Caco-2 (cell line): ENCODE measurements around the gene TGDS. TPM values are rescaled to one million over a fixed set of nuclear protein-coding genes. Genes with fewer than 3 reads are reported as not detected.

Experiments
- BruUV-seq: library from RNA; stranded (reverse); fragments of 400-500 nt; replicated peaks from 2 replicates; lab custom pipeline; 2021; lab: Mats Ljungman, UMichigan
- CTCF ChIA-PET: fragments of 300-600 bp; sonication (Branson Sonifier 250); formaldehyde crosslinking; loops from one replicate; lab custom pipeline; 2022; ENCODE audit warnings: antibody characterized with exemption; lab: Charles Lee
- POLR2A ChIA-PET: fragments of 300-600 bp; sonication (Branson Sonifier 250); formaldehyde crosslinking; loops from one replicate; lab custom pipeline; 2022; ENCODE audit warnings: antibody characterized with exemption; lab: Charles Lee
- DNase-seq, 2 experiments: peaks; one replicate each; pipeline versions ENCODE4 v3.0.0 to v3.0.0-alpha.2; 2020 to 2022
- H3K27me3 ChIP-seq: replicated peaks from 2 replicates; pipeline ENCODE4 v1.6.0; 2011; ENCODE audit warnings: low read length; ENCODE audit not compliant: control insufficient read depth, insufficient read depth
- H3K36me3 ChIP-seq: 2 replicates; pipeline ENCODE4 v1.5.1; 2011; ENCODE audit warnings: low read length; ENCODE audit not compliant: control insufficient read depth, insufficient read depth
- H3K4me1 ChIP-seq: fragments of 250-450 bp; sonication (Bioruptor Pico); 2 replicates; pipeline ENCODE4 v1.5.1; 2020; ENCODE audit warnings: mild to moderate bottlenecking
- H3K4me3 ChIP-seq: 2 replicates; pipeline ENCODE4 v1.5.1; 2011; ENCODE audit warnings: low read depth, mild to moderate bottlenecking, control low read depth, low read length
- H3K9me3 ChIP-seq: fragments of 250-450 bp; sonication (Bioruptor Pico); 2 replicates; pipeline ENCODE4 v1.5.1; 2020; ENCODE audit warnings: mild to moderate bottlenecking, moderate library complexity
- H3K27ac Mint-ChIP-seq: one replicate; pipeline ENCODE4 v1.8.0; 2022; ENCODE audit warnings: mixed read lengths; ENCODE audit not compliant: unreplicated experiment
- H3K27me3 Mint-ChIP-seq: one replicate; pipeline ENCODE4 v1.8.0; 2022; ENCODE audit warnings: mixed read lengths; ENCODE audit not compliant: insufficient read depth, unreplicated experiment
- H3K36me3 Mint-ChIP-seq: one replicate; pipeline ENCODE4 v1.8.0; 2022; ENCODE audit warnings: mild to moderate bottlenecking, mixed read lengths; ENCODE audit not compliant: insufficient read depth, unreplicated experiment
- H3K4me1 Mint-ChIP-seq: one replicate; pipeline ENCODE4 v1.8.0; 2022; ENCODE audit warnings: low read depth, mixed read lengths; ENCODE audit not compliant: unreplicated experiment
- H3K4me3 Mint-ChIP-seq: one replicate; pipeline ENCODE4 v1.8.0; 2022; ENCODE audit warnings: mild to moderate bottlenecking, moderate library complexity, mixed read lengths; ENCODE audit not compliant: unreplicated experiment
- H3K9me3 Mint-ChIP-seq: one replicate; pipeline ENCODE4 v1.8.0; 2022; ENCODE audit warnings: mixed read lengths; ENCODE audit not compliant: unreplicated experiment
- intact Hi-C: fragments of 100-400 bp; cut with micrococcal nuclease; formaldehyde crosslinking; loops from one replicate; pipeline ENCODE4 v1.10.0; 2022; ENCODE audit not compliant: unreplicated experiment
- total RNA-seq: library from RNA; stranded (reverse); gene quantifications from 2 replicates; pipeline ENCODE4 v1.2.3, GENCODE V29; 2022
- TF ChIP-seq, protein P1 (sequence below), 2 experiments: fragments of 200-600 bp in 1 of 2; IDR thresholded peaks; 1 replicate in 1 of 2; 2 replicates in 1 of 2; pipeline versions ENCODE4 v1.5.1 to v1.8.0; 2011 to 2022; ENCODE audit warnings: antibody characterized with exemption in 1 of 2, control low read depth in 1 of 2, inconsistent platforms in 1 of 2, low read depth in 1 of 2, low read length in 1 of 2, mild to moderate bottlenecking in 1 of 2, moderate library complexity in 1 of 2; ENCODE audit not compliant: insufficient read depth in 1 of 2, severe bottlenecking in 1 of 2, unreplicated experiment in 1 of 2

Gene TGDS
- total RNA-seq, 1 experiment from 2014 or later: 22.0 TPM

DNA sequence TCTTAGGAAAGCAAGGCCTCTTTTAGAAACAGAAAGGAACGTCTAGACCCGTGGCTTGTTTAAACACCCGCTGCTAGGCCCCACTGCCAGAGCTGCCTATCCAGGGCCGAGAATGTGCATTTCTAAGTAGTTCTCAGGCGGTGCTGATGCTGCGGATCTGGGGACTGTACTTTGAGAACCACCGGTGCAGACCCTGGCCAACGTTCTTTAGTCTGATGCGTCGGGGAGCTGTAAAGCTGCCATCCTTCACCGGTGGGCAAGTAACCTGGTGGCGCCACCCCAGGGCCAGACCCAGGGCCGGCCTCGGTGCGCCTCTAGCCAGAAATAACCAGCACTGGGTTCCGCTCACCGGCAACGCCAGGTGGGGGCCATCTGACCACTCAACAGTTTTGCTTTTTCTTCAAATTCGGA, 47.1 kb downstream of the TGDS start:
- POLR2A ChIA-PET: interaction anchor here (0.6 to 1.6 kb wide), 3 partner anchors 9 to 53 kb away, joined by 3 to 5 read pairs (median 3); partner anchors contain the start of gene TGDS
- Histone ChIP-seq H3K4me3 (peak overlapping the region; percentile 82), H3K27me3 (no peaks in the 10 kb centered on the region), H3K4me1 (peaks cover 8% of the 10 kb centered on the region), H3K9me3 (peaks cover 5% of the 10 kb centered on the region; the same call in 1 of the 2 replicates), H3K36me3 (no peaks in the 10 kb centered on the region)
- CTCF ChIA-PET: interaction anchor here (1.6 to 2.0 kb wide), 3 partner anchors 69 to 113 kb away, joined by 6 to 16 read pairs (median 7); no protein-coding TSS in a partner anchor
- Mint-ChIP-seq H3K4me1 (peaks cover 23% of the 10 kb centered on the region), H3K27ac (peak overlapping the region; percentile 91), H3K9me3 (peaks cover 9% of the 10 kb centered on the region), H3K4me3 (peak overlapping the region; percentile 86), H3K36me3 (peaks cover 19% of the 10 kb centered on the region), H3K27me3 (peaks cover 4% of the 10 kb centered on the region)
- TF ChIP-seq, protein P1, sequence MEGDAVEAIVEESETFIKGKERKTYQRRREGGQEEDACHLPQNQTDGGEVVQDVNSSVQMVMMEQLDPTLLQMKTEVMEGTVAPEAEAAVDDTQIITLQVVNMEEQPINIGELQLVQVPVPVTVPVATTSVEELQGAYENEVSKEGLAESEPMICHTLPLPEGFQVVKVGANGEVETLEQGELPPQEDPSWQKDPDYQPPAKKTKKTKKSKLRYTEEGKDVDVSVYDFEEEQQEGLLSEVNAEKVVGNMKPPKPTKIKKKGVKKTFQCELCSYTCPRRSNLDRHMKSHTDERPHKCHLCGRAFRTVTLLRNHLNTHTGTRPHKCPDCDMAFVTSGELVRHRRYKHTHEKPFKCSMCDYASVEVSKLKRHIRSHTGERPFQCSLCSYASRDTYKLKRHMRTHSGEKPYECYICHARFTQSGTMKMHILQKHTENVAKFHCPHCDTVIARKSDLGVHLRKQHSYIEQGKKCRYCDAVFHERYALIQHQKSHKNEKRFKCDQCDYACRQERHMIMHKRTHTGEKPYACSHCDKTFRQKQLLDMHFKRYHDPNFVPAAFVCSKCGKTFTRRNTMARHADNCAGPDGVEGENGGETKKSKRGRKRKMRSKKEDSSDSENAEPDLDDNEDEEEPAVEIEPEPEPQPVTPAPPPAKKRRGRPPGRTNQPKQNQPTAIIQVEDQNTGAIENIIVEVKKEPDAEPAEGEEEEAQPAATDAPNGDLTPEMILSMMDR (IDR thresholded peaks at IDR 0.05; ENCODE audit: insufficient read depth in 1 of 2, low read depth in 1 of 2, low read length in 1 of 2, severe bottlenecking in 1 of 2, unreplicated experiment in 1 of 2): peak in 1 of 2 experiments; percentile 20
- DNase-seq: no peak
- BruUV-seq: no TSS peak
- intact Hi-C loops: loop anchor here (1.0 kb wide), 4 partner anchors 47 to 116 kb away; partner anchors contain the start of genes GPR180 and TGDS

DNA sequence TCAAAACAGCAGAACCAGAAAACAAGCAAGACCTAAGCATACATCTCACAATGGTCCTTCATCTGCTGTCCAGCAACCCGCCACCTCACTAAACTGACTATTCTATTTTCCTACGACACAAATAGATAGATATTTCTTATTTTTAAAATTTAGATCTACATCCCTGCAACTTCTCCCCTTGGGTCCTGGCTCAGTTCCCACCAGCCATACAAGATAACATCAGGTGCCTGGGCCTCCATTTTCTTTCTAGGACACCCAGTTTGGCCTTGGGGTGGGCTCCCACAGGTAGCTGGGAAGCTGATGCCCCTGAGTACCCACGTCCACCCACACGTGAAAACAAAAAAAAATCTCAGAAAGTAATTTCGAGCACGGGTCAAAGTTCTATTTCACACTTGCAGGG, 47.6 kb downstream of the TGDS start:
- DNase-seq: no peak
- ChIA-PET POLR2A (no interaction called here), CTCF (interaction anchor here (1.6 to 2.0 kb wide), 3 partner anchors 69 to 113 kb away, joined by 6 to 16 read pairs (median 7); no protein-coding TSS in a partner anchor)
- no peaks in the 10 kb centered on the region for H3K27me3 ChIP-seq
- H3K4me1 Mint-ChIP-seq: peaks cover 23% of the 10 kb centered on the region
- BruUV-seq: no TSS peak
- H3K9me3 ChIP-seq: peaks cover 5% of the 10 kb centered on the region; the same call in 1 of the 2 replicates
- peaks cover 8% of the 10 kb centered on the region for H3K4me1 ChIP-seq
- no peaks in the 10 kb centered on the region for H3K36me3 ChIP-seq
- H3K27me3 Mint-ChIP-seq: peaks cover 4% of the 10 kb centered on the region
- H3K4me3 ChIP-seq: peak overlapping the region; percentile 82
- intact Hi-C loops: no loop called here
- peaks cover 9% of the 10 kb centered on the region for H3K9me3 Mint-ChIP-seq
- peak overlapping the region; percentile 91 for H3K27ac Mint-ChIP-seq
- H3K36me3 Mint-ChIP-seq: peaks cover 19% of the 10 kb centered on the region
- TF ChIP-seq, protein P1 (IDR thresholded peaks at IDR 0.05; ENCODE audit: insufficient read depth in 1 of 2, low read depth in 1 of 2, low read length in 1 of 2, severe bottlenecking in 1 of 2, unreplicated experiment in 1 of 2): no peak
- H3K4me3 Mint-ChIP-seq: peak overlapping the region; percentile 86

DNA sequence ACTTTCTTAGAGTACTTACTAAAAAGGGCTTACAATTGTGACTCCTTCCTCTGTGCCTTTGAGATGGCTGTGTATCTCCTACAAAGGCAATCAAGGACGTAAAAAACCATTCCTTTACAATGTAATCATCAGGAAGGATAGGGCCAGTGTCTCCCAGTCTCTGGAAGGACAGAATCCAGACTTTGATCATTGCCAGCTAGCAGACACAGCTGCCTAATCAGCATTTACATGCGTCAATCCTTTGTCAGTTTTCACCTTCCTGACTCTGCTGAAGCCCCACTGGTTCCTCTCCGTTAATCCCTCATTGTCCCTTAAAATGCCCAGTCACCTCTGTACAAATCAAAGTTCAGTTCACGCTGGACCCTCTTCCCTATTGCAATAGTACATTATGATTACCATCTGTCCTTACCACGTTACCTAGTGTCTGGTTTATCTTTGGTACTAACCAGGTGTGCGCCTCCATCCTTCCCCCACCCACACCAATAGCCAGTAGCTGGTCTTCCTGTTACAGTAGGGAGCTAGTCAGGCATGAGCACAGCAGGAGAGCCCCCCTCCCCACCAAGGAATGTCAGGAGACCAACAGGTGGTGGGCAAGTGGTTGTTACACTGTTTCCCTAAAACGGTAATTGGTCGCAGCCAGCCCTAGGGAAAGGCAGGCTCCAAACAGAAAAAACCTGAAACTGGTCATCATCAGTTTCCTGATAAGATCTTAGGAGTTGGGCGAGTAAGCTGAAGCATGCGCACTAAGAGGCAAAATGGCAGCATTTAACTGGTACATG, 49.7 kb downstream of the TGDS start:
- no TSS peak for BruUV-seq
- no peaks in the 10 kb centered on the region; the same call in 1 of the 2 replicates for H3K27me3 ChIP-seq
- H3K4me3 ChIP-seq: no peak overlapping the region
- Mint-ChIP-seq H3K9me3 (peaks cover 9% of the 10 kb centered on the region), H3K36me3 (peaks cover 19% of the 10 kb centered on the region), H3K27ac (no peak overlapping the region), H3K4me3 (no peak overlapping the region), H3K27me3 (peaks cover 6% of the 10 kb centered on the region), H3K4me1 (peaks cover 20% of the 10 kb centered on the region)
- peaks cover 8% of the 10 kb centered on the region for H3K4me1 ChIP-seq
- CTCF ChIA-PET: no interaction called here
- intact Hi-C loops: no loop called here
- TF ChIP-seq, protein P1 (IDR thresholded peaks at IDR 0.05; ENCODE audit: insufficient read depth in 1 of 2, low read depth in 1 of 2, low read length in 1 of 2, severe bottlenecking in 1 of 2, unreplicated experiment in 1 of 2): no peak
- POLR2A ChIA-PET: no interaction called here
- no peak for DNase-seq
- peaks cover 5% of the 10 kb centered on the region; the same call in 1 of the 2 replicates for H3K9me3 ChIP-seq
- no peaks in the 10 kb centered on the region for H3K36me3 ChIP-seq
